HEK293 (cell line): ENCODE measurements around the gene RPS6KA2.

ENCODE experiments used
- CTCF ChIP-seq: fragments of 450-650 bp; formaldehyde crosslinking; IDR thresholded peaks from 2 replicates; pipeline ENCODE4 v1.5.1; 2016; ENCODE audit warnings: missing biosample characterization, missing genetic modification characterization
- SP2 ChIP-seq: fragments of 450-650 bp; formaldehyde crosslinking; IDR thresholded peaks from 2 replicates; pipeline ENCODE4 v1.5.1; 2016; ENCODE audit warnings: missing biosample characterization, missing genetic modification characterization
- ZBTB21 ChIP-seq: fragments of 450-650 bp; formaldehyde crosslinking; IDR thresholded peaks from 2 replicates; pipeline ENCODE4 v1.5.1; 2017; ENCODE audit warnings: missing biosample characterization, missing genetic modification characterization
- TF ChIP-seq, protein P1 (sequence below): fragments of 450-650 bp; formaldehyde crosslinking; IDR thresholded peaks from 2 replicates; pipeline ENCODE4 v1.5.1; 2016; ENCODE audit warnings: missing biosample characterization, missing genetic modification characterization

GRCh38 chr6:166533205-166533824 is 93.7 kb downstream of the RPS6KA2 start:
- TF ChIP-seq CTCF (tag by site-specific recombination), result no peak
- no peak for TF ChIP-seq SP2 (tag by site-specific recombination)
- TF ChIP-seq, protein P1, sequence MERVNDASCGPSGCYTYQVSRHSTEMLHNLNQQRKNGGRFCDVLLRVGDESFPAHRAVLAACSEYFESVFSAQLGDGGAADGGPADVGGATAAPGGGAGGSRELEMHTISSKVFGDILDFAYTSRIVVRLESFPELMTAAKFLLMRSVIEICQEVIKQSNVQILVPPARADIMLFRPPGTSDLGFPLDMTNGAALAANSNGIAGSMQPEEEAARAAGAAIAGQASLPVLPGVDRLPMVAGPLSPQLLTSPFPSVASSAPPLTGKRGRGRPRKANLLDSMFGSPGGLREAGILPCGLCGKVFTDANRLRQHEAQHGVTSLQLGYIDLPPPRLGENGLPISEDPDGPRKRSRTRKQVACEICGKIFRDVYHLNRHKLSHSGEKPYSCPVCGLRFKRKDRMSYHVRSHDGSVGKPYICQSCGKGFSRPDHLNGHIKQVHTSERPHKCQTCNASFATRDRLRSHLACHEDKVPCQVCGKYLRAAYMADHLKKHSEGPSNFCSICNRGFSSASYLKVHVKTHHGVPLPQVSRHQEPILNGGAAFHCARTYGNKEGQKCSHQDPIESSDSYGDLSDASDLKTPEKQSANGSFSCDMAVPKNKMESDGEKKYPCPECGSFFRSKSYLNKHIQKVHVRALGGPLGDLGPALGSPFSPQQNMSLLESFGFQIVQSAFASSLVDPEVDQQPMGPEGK (tag by site-specific recombination), result no peak
- TF ChIP-seq ZBTB21, result no peak
